Fibroblast of skin of left biceps (primary cell): Measurements from ENCODE around the gene CFAP99.

Experiments
- DNase-seq, 2 experiments: peaks; one replicate each; pipeline ENCODE4 v3.0.0-alpha.2; 2013; ENCODE audit warnings: low read depth in 2 of 2

Gene CFAP99

GRCh38 chr4:2503809-2504208 lies 85.1 kb downstream of the CFAP99 start:
- DNase-seq: no peak

DNA sequence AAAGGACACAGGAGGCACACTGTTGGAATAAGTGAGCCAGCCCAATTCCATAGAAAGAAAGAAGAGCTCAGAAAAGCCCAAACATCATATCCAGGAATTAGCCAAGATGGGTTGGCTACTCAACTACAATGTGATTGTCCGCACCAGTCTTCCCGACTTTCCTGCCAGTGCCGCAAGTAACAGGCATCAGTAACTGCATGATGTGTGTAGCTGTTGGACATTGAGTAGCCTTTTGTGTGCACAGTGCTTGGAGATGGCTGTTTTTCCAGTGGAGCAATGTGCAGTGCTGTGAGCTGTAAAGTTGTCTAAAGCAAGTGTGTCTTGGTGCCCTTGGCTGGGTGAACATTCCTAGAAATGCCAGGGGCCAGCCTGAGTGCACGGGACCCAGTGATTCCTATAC lies 88.5 kb downstream of the CFAP99 start:
- no peak for DNase-seq

GRCh38 chr4:2507855-2508254 lies 89.1 kb downstream of the CFAP99 start:
- DNase-seq: no peak

- no peak for DNase-seq
These were observed 91.8 kb downstream of the CFAP99 start for GRCh38 chr4:2510351-2511259.

DNA sequence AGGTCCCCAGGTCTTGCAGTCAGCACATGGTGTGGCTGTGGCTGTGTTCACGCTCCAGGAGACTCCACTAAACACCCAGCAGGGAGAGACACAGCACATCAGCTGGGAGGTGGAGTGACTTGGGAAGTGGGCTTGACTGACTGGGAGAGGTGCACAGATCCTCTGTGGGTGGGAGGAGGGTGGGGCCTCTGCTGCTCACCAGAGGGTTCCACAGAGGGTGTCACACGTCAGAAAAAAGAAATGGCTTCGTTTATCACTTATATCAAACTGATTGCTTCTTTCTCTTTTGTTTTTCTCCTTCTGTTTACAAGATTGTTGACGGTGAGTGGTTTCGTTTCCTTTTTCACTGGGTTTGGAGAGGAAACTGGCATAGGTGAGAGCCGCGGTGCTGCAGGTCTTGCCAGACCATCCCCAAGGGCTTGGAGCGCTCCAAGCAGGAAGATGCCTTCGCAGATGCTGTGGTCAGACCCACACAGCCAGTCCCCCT lies 92.9 kb downstream of the CFAP99 start:
- no peak for DNase-seq
